H1 (cell line): ENCODE data around the gene SERPINB1. TPM values are rescaled to one million over a fixed set of nuclear protein-coding genes. Genes with fewer than 3 reads are reported as not detected.

ENCODE experiments used
- CTCF ChIA-PET: fragments of 300-600 bp; sonication (Branson Sonifier 250); formaldehyde crosslinking; loops from one replicate; lab custom pipeline; 2021; ENCODE audit not compliant: partially characterized antibody; lab: Charles Lee
- POLR2A ChIA-PET: fragments of 300-600 bp; sonication (Branson Sonifier 250); formaldehyde crosslinking; loops from one replicate; lab custom pipeline; 2021; ENCODE audit warnings: inconsistent platforms; ENCODE audit not compliant: partially characterized antibody; lab: Charles Lee
- DNase-seq, 2 experiments: peaks; one replicate each; pipeline versions ENCODE4 v3.0.0 to v3.0.0-alpha.2; 2010 to 2022; ENCODE audit warnings: low spot score in 2 of 2, low read depth in 1 of 2, mixed read lengths in 1 of 2
- FAIRE-seq: peaks from 2 replicates; lab custom pipeline; 2011; peaks lifted over from hg19 to GRCh38; lab: Jason Lieb, UNC
- H2AFZ ChIP-seq: 2 replicates; pipeline ENCODE4 v1.8.1; 2012; ENCODE audit warnings: low read length, inconsistent platforms
- H2AK5ac ChIP-seq: 2 replicates; pipeline ENCODE4 v1.6.1; 2013; ENCODE audit warnings: low read depth, low read length
- H2BK120ac ChIP-seq: replicated peaks from 2 replicates; pipeline ENCODE3; 2013; ENCODE audit warnings: low read depth, low read length, inconsistent platforms
- H2BK12ac ChIP-seq: 2 replicates; pipeline ENCODE4 v1.6.1; 2013; ENCODE audit warnings: low read depth, low read length
- H2BK15ac ChIP-seq: 2 replicates; pipeline ENCODE4 v1.6.1; 2013; ENCODE audit warnings: low read length
- H2BK20ac ChIP-seq: 2 replicates; pipeline ENCODE4 v1.6.1; 2013; ENCODE audit warnings: low read length
- H2BK5ac ChIP-seq: 2 replicates; pipeline ENCODE4 v1.6.1; 2013; ENCODE audit warnings: low read depth, low read length
- H3K14ac ChIP-seq: 2 replicates; pipeline ENCODE4 v1.6.1; 2013; ENCODE audit warnings: inconsistent platforms; ENCODE audit not compliant: insufficient read length
- H3K18ac ChIP-seq: 2 replicates; pipeline ENCODE4 v1.6.1; 2013; ENCODE audit warnings: low read length; ENCODE audit errors: extremely low read depth
- H3K23ac ChIP-seq: 2 replicates; pipeline ENCODE4 v1.6.1; 2013; ENCODE audit warnings: inconsistent platforms; ENCODE audit not compliant: insufficient read length
- H3K23me2 ChIP-seq: 2 replicates; pipeline ENCODE4 v1.6.1; 2013; ENCODE audit warnings: low read depth, low read length
- H3K27ac ChIP-seq: 2 replicates; pipeline ENCODE4 v1.6.1; 2011; ENCODE audit warnings: low read depth, low read length, inconsistent platforms
- H3K27me3 ChIP-seq, 4 experiments: replicated peaks in 1 of 4; 1 replicate in 1 of 4; 2 replicates in 3 of 4; pipeline versions ENCODE4 v1.6.1 to v1.8.1; 2011 to 2013; ENCODE audit warnings: low read length in 3 of 4, mild to moderate bottlenecking in 3 of 4, inconsistent platforms in 2 of 4, mixed read lengths in 2 of 4, moderate library complexity in 1 of 4; ENCODE audit not compliant: control insufficient read depth in 3 of 4, insufficient read depth in 3 of 4; ENCODE audit errors: extremely low read depth in 1 of 4
- H3K36me3 ChIP-seq, 4 experiments: 2 replicates each; pipeline versions ENCODE4 v1.6.1 to v1.8.1; 2011 to 2013; ENCODE audit warnings: mild to moderate bottlenecking in 4 of 4, low read length in 3 of 4, moderate library complexity in 2 of 4, control low read depth in 1 of 4, inconsistent platforms in 1 of 4; ENCODE audit not compliant: insufficient read depth in 4 of 4, control insufficient read depth in 2 of 4
- H3K4ac ChIP-seq: replicated peaks from 2 replicates; pipeline ENCODE3; 2013; ENCODE audit warnings: low read length, low read depth, mixed read lengths, inconsistent platforms; ENCODE audit not compliant: insufficient read length
- H3K4me1 ChIP-seq, 4 experiments: replicated peaks in 1 of 4; 1 replicate in 1 of 4; 2 replicates in 3 of 4; pipeline versions ENCODE4 v1.6.1 to v1.8.1; 2011 to 2013; ENCODE audit warnings: low read length in 3 of 4, inconsistent platforms in 2 of 4, mixed read lengths in 1 of 4; ENCODE audit not compliant: insufficient read depth in 4 of 4, control insufficient read depth in 3 of 4
- H3K4me2 ChIP-seq, 2 experiments: 2 replicates each; pipeline versions ENCODE4 v1.6.1 to v1.8.1; 2011 to 2013; ENCODE audit warnings: low read depth in 2 of 2, low read length in 2 of 2, control low read depth in 1 of 2, inconsistent platforms in 1 of 2, mild to moderate bottlenecking in 1 of 2; ENCODE audit not compliant: insufficient read depth in 1 of 2
- H3K4me3 ChIP-seq, 4 experiments: fragments of 200-600, 300-600 bp in 1 of 4; sonication (generic), shearing (Covaris generic), sonication (Bioruptor Twin) in 1 of 4; 2 replicates each; pipeline versions ENCODE4 v1.5.1 to v1.8.1; 2011 to 2016; ENCODE audit warnings: low read length in 4 of 4, low read depth in 3 of 4, control low read depth in 2 of 4, inconsistent platforms in 2 of 4, mild to moderate bottlenecking in 2 of 4, mixed read lengths in 1 of 4, moderate library complexity in 1 of 4; ENCODE audit not compliant: insufficient read depth in 2 of 4; ENCODE audit errors: extremely low read depth in 1 of 4
- H3K56ac ChIP-seq: replicated peaks from 2 replicates; pipeline ENCODE3; 2013; ENCODE audit warnings: low read depth, mild to moderate bottlenecking, mixed read lengths, low read length, inconsistent platforms; ENCODE audit not compliant: insufficient read length
- H3K79me1 ChIP-seq: 2 replicates; pipeline ENCODE4 v1.6.1; 2013; ENCODE audit warnings: low read depth, low read length, control low read depth
- H3K79me2 ChIP-seq, 2 experiments: 2 replicates each; pipeline versions ENCODE4 v1.6.1 to v1.8.1; 2012 to 2013; ENCODE audit warnings: low read length in 2 of 2, mild to moderate bottlenecking in 2 of 2, inconsistent platforms in 1 of 2; ENCODE audit not compliant: insufficient read depth in 2 of 2, control insufficient read depth in 1 of 2
- H3K9ac ChIP-seq, 4 experiments: replicated peaks in 1 of 4; 1 replicate in 1 of 4; 2 replicates in 3 of 4; pipeline versions ENCODE4 v1.6.1 to v1.8.1; 2011 to 2013; ENCODE audit warnings: low read depth in 3 of 4, low read length in 3 of 4, control low read depth in 2 of 4, mild to moderate bottlenecking in 2 of 4, moderate library complexity in 2 of 4, inconsistent platforms in 1 of 4; ENCODE audit errors: extremely low read depth in 1 of 4
- H3K9me3 ChIP-seq, 2 experiments: 2 replicates each; pipeline versions ENCODE4 v1.6.1 to v1.8.1; 2012 to 2013; ENCODE audit warnings: mild to moderate bottlenecking in 2 of 2, moderate library complexity in 2 of 2, control low read depth in 1 of 2, inconsistent platforms in 1 of 2, low read depth in 1 of 2, low read length in 1 of 2, mixed read lengths in 1 of 2; ENCODE audit not compliant: insufficient read depth in 2 of 2
- H4K20me1 ChIP-seq, 2 experiments: replicated peaks in 1 of 2; 2 replicates each; pipeline versions ENCODE3 to v1.8.1; 2011 to 2013; ENCODE audit warnings: inconsistent platforms in 2 of 2, low read length in 2 of 2, mild to moderate bottlenecking in 1 of 2; ENCODE audit not compliant: insufficient read depth in 2 of 2, control insufficient read depth in 1 of 2
- H4K5ac ChIP-seq: 2 replicates; pipeline ENCODE4 v1.6.1; 2013; ENCODE audit warnings: low read length, low read depth, mixed read lengths, inconsistent platforms; ENCODE audit not compliant: insufficient read length
- H4K8ac ChIP-seq: 2 replicates; pipeline ENCODE4 v1.8.0; 2013; ENCODE audit warnings: mild to moderate bottlenecking, moderate library complexity, low read length, inconsistent platforms; ENCODE audit not compliant: insufficient read depth; ENCODE audit errors: extremely low read depth
- H4K91ac ChIP-seq: replicated peaks from 2 replicates; pipeline ENCODE3; 2013; ENCODE audit warnings: low read length, mixed read lengths, inconsistent platforms; ENCODE audit not compliant: insufficient read length
- BRCA1 ChIP-seq: IDR thresholded peaks from 2 replicates; pipeline ENCODE4 v1.6.1; 2012; ENCODE audit warnings: low read depth, low read length, improper control_type of control experiment
- CBX5 ChIP-seq: fragments of 300-800, 300-1000 bp; sonication (generic); IDR thresholded peaks from 2 replicates; pipeline ENCODE4 v1.7.1; 2016; ENCODE audit warnings: antibody characterized with exemption, low read length, low read depth
- CREB1 ChIP-seq: IDR thresholded peaks from 2 replicates; pipeline ENCODE4 v1.6.1; 2012; ENCODE audit warnings: inconsistent platforms
- CTCF ChIP-seq, 3 experiments: IDR thresholded peaks; 1 replicate in 2 of 3; 2 replicates in 1 of 3; pipeline versions ENCODE4 v1.5.1 to v1.6.1; 2011; ENCODE audit warnings: low read length in 3 of 3, mild to moderate bottlenecking in 3 of 3, inconsistent platforms in 2 of 3, low read depth in 1 of 3, moderate library complexity in 1 of 3; ENCODE audit not compliant: insufficient read depth in 1 of 3; ENCODE audit errors: control extremely low read depth in 1 of 3
- HDAC6 ChIP-seq: IDR thresholded peaks from one replicate; pipeline ENCODE4 v1.7.1; 2012; ENCODE audit warnings: low read depth, mild to moderate bottlenecking, inconsistent platforms, low read length, moderate library complexity
- JUND ChIP-seq: IDR thresholded peaks from 2 replicates; pipeline ENCODE4 v1.6.1; 2011; ENCODE audit warnings: mild to moderate bottlenecking, improper control_type of control experiment, low read length
- MAX ChIP-seq: IDR thresholded peaks from 2 replicates; pipeline ENCODE4 v1.6.1; 2012; ENCODE audit warnings: inconsistent platforms
- POLR2A ChIP-seq, 2 experiments: IDR thresholded peaks; 1 replicate in 1 of 2; 2 replicates in 1 of 2; pipeline ENCODE4 v1.6.1; 2011; ENCODE audit warnings: low read depth in 2 of 2, low read length in 2 of 2, mild to moderate bottlenecking in 2 of 2; ENCODE audit errors: control extremely low read depth in 1 of 2
- RFX5 ChIP-seq: IDR thresholded peaks from 2 replicates; pipeline ENCODE4 v1.6.1; 2011; ENCODE audit warnings: low read depth, low read length, improper control_type of control experiment, borderline replicate concordance
- SIX5 ChIP-seq: IDR thresholded peaks from 2 replicates; pipeline ENCODE4 v1.6.1; 2011; ENCODE audit warnings: mild to moderate bottlenecking, low read depth, low read length
- SRF ChIP-seq: IDR thresholded peaks from 2 replicates; pipeline ENCODE4 v1.6.1; 2011; ENCODE audit warnings: mild to moderate bottlenecking, low read depth, low read length, moderate library complexity
- TEAD4 ChIP-seq: IDR thresholded peaks from 2 replicates; pipeline ENCODE4 v1.6.1; 2012; ENCODE audit warnings: low read depth, low read length, inconsistent platforms, mixed read lengths
- YY1 ChIP-seq: IDR thresholded peaks from 2 replicates; pipeline ENCODE4 v1.6.1; 2011; ENCODE audit warnings: low read depth, mild to moderate bottlenecking, low read length
- WGBS, 2 experiments: shearing (Covaris generic) in 1 of 2; methylation state at CpG; one replicate each; pipeline versions ENCODE4 v1.1.6 to v1.1.7; 2013 to 2015; ENCODE audit warnings: low lambda C conversion rate in 2 of 2, mixed read lengths in 2 of 2, inconsistent platforms in 1 of 2, low coverage in 1 of 2, missing lambda C conversion rate in 1 of 2; ENCODE audit not compliant: insufficient replicate concordance in 2 of 2, insufficient coverage in 1 of 2, insufficient read length in 1 of 2; ENCODE audit errors: extremely low coverage in 1 of 2, missing lambda C conversion rate in 1 of 2; 5-methylcytosine and 5-hydroxymethylcytosine counted together
- polyA plus RNA-seq, 7 experiments: library from polyadenylated mRNA; depleted of rRNA in 3 of 7; stranded (reverse) in 5 of 7; unstranded in 2 of 7; fragments of >200 nt in 5 of 7; fragments of 200-250 nt in 2 of 7; gene quantifications; 1 replicate in 5 of 7; 2 replicates in 1 of 7; 4 replicates in 1 of 7; pipeline versions ENCODE4 v1.2.1 to v1.2.3, GENCODE V29; 2011 to 2013; ENCODE audit warnings: missing spikeins in 2 of 7, mixed read lengths in 2 of 7
- total RNA-seq: library from RNA; stranded (reverse); fragmentation: NEBNext Ultra II Directional; extraction: Animal tissue kit (Norgen Biotek cat#: 25700); gene quantifications from 2 replicates; pipeline ENCODE4 v1.2.1, GENCODE V29; 2021

The SERPINB1 gene
- total and polyA plus RNA-seq, 2 of the 8 experiments (the other 6 are each of a cell fraction or from before 2014, with no cell fraction given): 8.1 to 17.3 TPM

GRCh38 chr6:2883673-2884072 lies 42.0 kb upstream of the SERPINB1 start:
- FAIRE-seq (no peak), DNase-seq (no peak)
- H4K91ac ChIP-seq: no peak overlapping the region
- peaks cover 0 to 6% (median 0%) of the 10 kb centered on the region in 4 experiments; a peak in 2 of 8 replicates for H3K36me3 ChIP-seq
- H3K27me3 ChIP-seq: no peaks in the 10 kb centered on the region
- no peak overlapping the region for H2BK15ac ChIP-seq
- CTCF ChIA-PET: interaction anchor here (0.8 to 1.2 kb wide), 4 partner anchors 28 to 92 kb away, joined by 3 to 7 read pairs (median 3); no protein-coding TSS in a partner anchor
- H3K79me1 ChIP-seq: no peaks in the 10 kb centered on the region
- no peak overlapping the region for H3K4ac ChIP-seq
- no peak overlapping the region for H3K4me3 ChIP-seq
- H3K9ac ChIP-seq: no peak overlapping the region
- POLR2A ChIA-PET: interaction anchor here (0.8 kb wide), 2 partner anchors 16 to 35 kb away, joined by 3 to 6 read pairs; no protein-coding TSS in a partner anchor
- H2AFZ ChIP-seq: no peak overlapping the region
- no peak overlapping the region for H3K23ac ChIP-seq
- peaks cover 0 to 8% (median 3%) of the 10 kb centered on the region in 4 experiments; a peak in 4 of 7 replicates for H3K4me1 ChIP-seq
- no peak overlapping the region for H3K18ac ChIP-seq
- H3K79me2 ChIP-seq: no peaks in the 10 kb centered on the region
- H4K20me1 ChIP-seq: no peaks in the 10 kb centered on the region
- H2BK20ac ChIP-seq: no peak overlapping the region
- WGBS, 2 experiments: 84% methylated on average over 2 of the region's 2 CpGs; no CpG with 5 or more reads in 1 of the 2 experiments
- no peak overlapping the region for H4K5ac ChIP-seq
- no peak overlapping the region for H3K14ac ChIP-seq
- H3K4me2 ChIP-seq: no peak overlapping the region
- no peak overlapping the region for H2BK5ac ChIP-seq
- H3K23me2 ChIP-seq: no peaks in the 10 kb centered on the region
- H3K27ac ChIP-seq: no peak overlapping the region
- H3K9me3 ChIP-seq: no peaks in the 10 kb centered on the region
- no peak overlapping the region for H4K8ac ChIP-seq
- H2BK12ac ChIP-seq: no peak overlapping the region
- no peak overlapping the region for H3K56ac ChIP-seq
- no peak overlapping the region for H2BK120ac ChIP-seq
- no peak overlapping the region for H2AK5ac ChIP-seq
- TF ChIP-seq CREB1: no peak
- no peak for TF ChIP-seq CBX5
- no peak for TF ChIP-seq SRF
- TF ChIP-seq CTCF (IDR thresholded peaks at IDR 0.05; ENCODE audit: control extremely low read depth in 1 of 3, insufficient read depth in 1 of 3, low read depth in 1 of 3, low read length in 3 of 3): no peak
- no peak for TF ChIP-seq JUND
- no peak for TF ChIP-seq TEAD4
- TF ChIP-seq HDAC6: no peak
- no peak for TF ChIP-seq MAX
- no peak for TF ChIP-seq SIX5
- no peak for TF ChIP-seq BRCA1
- TF ChIP-seq POLR2A (IDR thresholded peaks at IDR 0.05; ENCODE audit: control extremely low read depth in 1 of 2, low read depth in 2 of 2, low read length in 2 of 2): no peak
- no peak for TF ChIP-seq YY1
- TF ChIP-seq RFX5: no peak
